SK-N-SH (cell line): ENCODE results near the gene DHRS12. TPM values are rescaled to one million over a fixed set of nuclear protein-coding genes. Genes with fewer than 3 reads are reported as not detected.

ENCODE experiments used
- CTCF ChIA-PET: fragments of 300-600, 350-600 bp; formaldehyde crosslinking; extraction: SDS; loops from one replicate; lab custom pipeline; 2021; lab: Yijun Ruan, JAX
- POLR2A ChIA-PET: fragments of 350-600 bp; sonication (Branson Sonifier 250); formaldehyde crosslinking; extraction: SDS; loops from one replicate; lab custom pipeline; 2020; ENCODE audit warnings: antibody characterized with exemption, inconsistent platforms; lab: Yijun Ruan, JAX
- DNase-seq: peaks from one replicate; pipeline ENCODE4 v3.0.0; 2012
- H2AFZ ChIP-seq: fragments of 200-600 bp; sonication (generic); 2 replicates; pipeline ENCODE4 v1.8.1; 2016; ENCODE audit warnings: antibody characterized with exemption, mild to moderate bottlenecking, low read depth
- H3F3A ChIP-seq: fragments of 200-600 bp; sonication (generic); replicated peaks from 2 replicates; pipeline ENCODE3; 2016; ENCODE audit warnings: antibody characterized with exemption, mild to moderate bottlenecking; ENCODE audit not compliant: insufficient read depth
- H3K27ac ChIP-seq, 2 experiments: fragments of 200-500 bp in 1 of 2; fragments of 200-600 bp in 1 of 2; sonication (Bioruptor generic) in 1 of 2; sonication (generic), shearing (Covaris generic) in 1 of 2; 2 replicates each; pipeline versions ENCODE4 v1.5.1 to v1.6.1; 2014 to 2016; ENCODE audit warnings: low read depth in 2 of 2, inconsistent platforms in 1 of 2, low read length in 1 of 2, mild to moderate bottlenecking in 1 of 2, mixed read lengths in 1 of 2
- H3K27me3 ChIP-seq: fragments of 200-600 bp; sonication (generic), shearing (Covaris generic); 2 replicates; pipeline ENCODE4 v1.6.1; 2016; ENCODE audit warnings: mixed run types; ENCODE audit not compliant: insufficient read depth
- H3K36me3 ChIP-seq, 2 experiments: fragments of 200-500 bp in 1 of 2; fragments of 200-600 bp in 1 of 2; sonication (Bioruptor generic) in 1 of 2; sonication (generic) in 1 of 2; replicated peaks in 1 of 2; 2 replicates each; pipeline versions ENCODE3 to v1.5.1; 2014 to 2016; ENCODE audit warnings: low read length in 1 of 2, mild to moderate bottlenecking in 1 of 2; ENCODE audit not compliant: insufficient read depth in 2 of 2, control insufficient read depth in 1 of 2
- H3K4me1 ChIP-seq, 2 experiments: fragments of 200-500 bp in 1 of 2; fragments of 200-600 bp in 1 of 2; sonication (Bioruptor generic) in 1 of 2; sonication (generic), shearing (Covaris generic) in 1 of 2; 2 replicates each; pipeline versions ENCODE4 v1.5.1 to v1.6.1; 2014 to 2016; ENCODE audit warnings: low read depth in 1 of 2, low read length in 1 of 2, mixed run types in 1 of 2; ENCODE audit not compliant: insufficient read depth in 2 of 2, control insufficient read depth in 1 of 2
- H3K4me2 ChIP-seq: fragments of 200-600 bp; sonication (generic), shearing (Covaris generic); 2 replicates; pipeline ENCODE4 v1.6.1; 2017; ENCODE audit warnings: mixed run types
- H3K4me3 ChIP-seq, 2 experiments: fragments of 200-500 bp in 1 of 2; fragments of 200-600 bp in 1 of 2; sonication (Bioruptor generic) in 1 of 2; sonication (generic), shearing (Covaris generic) in 1 of 2; 2 replicates each; pipeline versions ENCODE4 v1.5.1 to v1.8.1; 2014 to 2016; ENCODE audit warnings: low read depth in 2 of 2, inconsistent platforms in 1 of 2, low read length in 1 of 2, mild to moderate bottlenecking in 1 of 2, mixed read lengths in 1 of 2, moderate library complexity in 1 of 2
- H3K79me2 ChIP-seq: fragments of 200-600 bp; sonication (generic); 2 replicates; pipeline ENCODE4 v1.8.1; 2017; ENCODE audit warnings: mild to moderate bottlenecking; ENCODE audit not compliant: insufficient read depth
- H3K9ac ChIP-seq: fragments of 200-600 bp; sonication (generic); 2 replicates; pipeline ENCODE4 v1.6.1; 2017; ENCODE audit warnings: mixed run types
- H3K9me2 ChIP-seq: fragments of 200-600 bp; sonication (generic); 2 replicates; pipeline ENCODE4 v1.6.1; 2017; ENCODE audit warnings: mixed run types
- H3K9me3 ChIP-seq: fragments of 200-600 bp; sonication (generic); 2 replicates; pipeline ENCODE4 v1.6.1; 2017; ENCODE audit warnings: mixed run types, mild to moderate bottlenecking, moderate library complexity
- H4K20me1 ChIP-seq: fragments of 200-600 bp; sonication (generic); 2 replicates; pipeline ENCODE4 v1.6.1; 2017; ENCODE audit warnings: mild to moderate bottlenecking, mixed run types; ENCODE audit not compliant: insufficient read depth
- CHD2 ChIP-seq: fragments of 150-350 bp; IDR thresholded peaks from 2 replicates; pipeline ENCODE4 v1.6.1; 2018; ENCODE audit warnings: low read length; ENCODE audit not compliant: partially characterized antibody
- EP300 ChIP-seq, 2 experiments: IDR thresholded peaks; 2 replicates each; pipeline versions ENCODE4 v1.4.0 to v1.6.1; 2012; ENCODE audit warnings: borderline replicate concordance in 1 of 2, low read depth in 1 of 2, low read length in 1 of 2
- JUND ChIP-seq: IDR thresholded peaks from 2 replicates; pipeline ENCODE4 v1.4.0; 2012
- NFIC ChIP-seq: IDR thresholded peaks from 2 replicates; pipeline ENCODE4 v1.4.0; 2012; ENCODE audit warnings: borderline replicate concordance
- POLR2AphosphoS5 ChIP-seq: IDR thresholded peaks from 2 replicates; pipeline ENCODE4 v1.6.1; 2012; ENCODE audit warnings: low read depth, low read length
- RAD21 ChIP-seq: IDR thresholded peaks from 2 replicates; pipeline ENCODE4 v1.6.1; 2012; ENCODE audit warnings: mild to moderate bottlenecking, low read length
- RCOR1 ChIP-seq: fragments of 150-350 bp; IDR thresholded peaks from 2 replicates; pipeline ENCODE4 v1.6.1; 2017; ENCODE audit warnings: antibody characterized with exemption, low read length
- RXRA ChIP-seq: IDR thresholded peaks from 2 replicates; pipeline ENCODE4 v1.4.0; 2012; ENCODE audit warnings: low read depth, mild to moderate bottlenecking, borderline replicate concordance
- SMC3 ChIP-seq: IDR thresholded peaks from 2 replicates; pipeline ENCODE4 v1.6.1; 2012; ENCODE audit warnings: low read depth, low read length, improper control_type of control experiment
- TCF12 ChIP-seq: IDR thresholded peaks from 2 replicates; pipeline ENCODE4 v1.4.0; 2012
- TEAD4 ChIP-seq: IDR thresholded peaks from 2 replicates; pipeline ENCODE4 v1.4.0; 2012; ENCODE audit warnings: mild to moderate bottlenecking, borderline replicate concordance; ENCODE audit not compliant: insufficient read depth
- WGBS: methylation state at CpG from one replicate; pipeline ENCODE4 v1.1.6; 2017; ENCODE audit warnings: low lambda C conversion rate; 5-methylcytosine and 5-hydroxymethylcytosine counted together
- polyA plus RNA-seq, 3 experiments: library from polyadenylated mRNA; depleted of rRNA; stranded (reverse); fragments of >200 nt; gene quantifications; 2 replicates each; pipeline ENCODE4 v1.2.3, GENCODE V29; 2012
- TF ChIP-seq, protein P1 (sequence below): IDR thresholded peaks from 2 replicates; pipeline ENCODE4 v1.4.0; 2012; ENCODE audit warnings: low read depth
- TF ChIP-seq, protein P2 (sequence below): IDR thresholded peaks from 2 replicates; pipeline ENCODE4 v1.4.0; 2012; ENCODE audit warnings: low read depth, borderline replicate concordance
- TF ChIP-seq, protein P3 (sequence below): IDR thresholded peaks from 2 replicates; pipeline ENCODE4 v1.6.1; 2012; ENCODE audit warnings: mild to moderate bottlenecking, low read depth, low read length, moderate library complexity

DHRS12 gene
- polyA plus RNA-seq, 1 of the 3 experiments (the other 2 are of a cell fraction), result 9.6 TPM

DNA sequence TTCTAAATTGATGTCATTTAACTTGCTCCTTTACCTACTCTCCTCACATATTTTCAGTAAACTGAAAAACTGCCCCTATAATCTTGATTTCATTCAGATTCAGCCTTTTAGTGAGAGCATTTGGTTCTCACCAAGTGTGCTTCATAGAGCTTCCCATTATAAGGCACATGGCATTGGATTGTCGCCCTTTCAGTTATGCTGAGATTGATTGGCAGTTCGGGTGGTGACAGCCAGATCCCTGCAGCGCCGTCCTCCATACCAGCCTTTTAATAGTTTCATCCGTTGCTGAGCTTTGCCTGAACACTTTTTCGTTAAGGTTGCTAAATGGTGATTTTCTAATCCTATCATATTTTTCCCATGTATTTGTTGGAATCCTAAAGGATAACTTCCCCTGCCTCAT, 80.4 kb downstream of the DHRS12 start:
- 98% methylated on average over 6 of the region's 6 CpGs for WGBS
- DNase-seq, result no peak
- no peaks in the 10 kb centered on the region for H4K20me1 ChIP-seq
- H3K9ac ChIP-seq, result no peak overlapping the region
- H3K27ac ChIP-seq, result no peak overlapping the region
- no peaks in the 10 kb centered on the region for H3K27me3 ChIP-seq
- H3K4me2 ChIP-seq, result no peak overlapping the region
- H3K9me2 ChIP-seq, result no peaks in the 10 kb centered on the region
- H3K4me3 ChIP-seq, result no peak overlapping the region
- peaks cover 12% of the 10 kb centered on the region for H3F3A ChIP-seq
- POLR2A ChIA-PET, result no interaction called here
- peaks cover 9% of the 10 kb centered on the region; the same call in 1 of the 2 replicates for H3K79me2 ChIP-seq
- peaks cover 2 to 9% of the 10 kb centered on the region in 2 experiments; a peak in 2 of 4 replicates for H3K4me1 ChIP-seq
- TF ChIP-seq TEAD4, result no peak
- TF ChIP-seq RAD21, result no peak
- TF ChIP-seq POLR2AphosphoS5, result no peak
- TF ChIP-seq RXRA, result no peak
- TF ChIP-seq EP300 (IDR thresholded peaks at IDR 0.05; ENCODE audit: borderline replicate concordance in 1 of 2, low read depth in 1 of 2, low read length in 1 of 2), result no peak
- TF ChIP-seq, protein P1, sequence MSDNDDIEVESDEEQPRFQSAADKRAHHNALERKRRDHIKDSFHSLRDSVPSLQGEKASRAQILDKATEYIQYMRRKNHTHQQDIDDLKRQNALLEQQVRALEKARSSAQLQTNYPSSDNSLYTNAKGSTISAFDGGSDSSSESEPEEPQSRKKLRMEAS, result no peak
- TF ChIP-seq RCOR1, result no peak
- TF ChIP-seq, protein P2, sequence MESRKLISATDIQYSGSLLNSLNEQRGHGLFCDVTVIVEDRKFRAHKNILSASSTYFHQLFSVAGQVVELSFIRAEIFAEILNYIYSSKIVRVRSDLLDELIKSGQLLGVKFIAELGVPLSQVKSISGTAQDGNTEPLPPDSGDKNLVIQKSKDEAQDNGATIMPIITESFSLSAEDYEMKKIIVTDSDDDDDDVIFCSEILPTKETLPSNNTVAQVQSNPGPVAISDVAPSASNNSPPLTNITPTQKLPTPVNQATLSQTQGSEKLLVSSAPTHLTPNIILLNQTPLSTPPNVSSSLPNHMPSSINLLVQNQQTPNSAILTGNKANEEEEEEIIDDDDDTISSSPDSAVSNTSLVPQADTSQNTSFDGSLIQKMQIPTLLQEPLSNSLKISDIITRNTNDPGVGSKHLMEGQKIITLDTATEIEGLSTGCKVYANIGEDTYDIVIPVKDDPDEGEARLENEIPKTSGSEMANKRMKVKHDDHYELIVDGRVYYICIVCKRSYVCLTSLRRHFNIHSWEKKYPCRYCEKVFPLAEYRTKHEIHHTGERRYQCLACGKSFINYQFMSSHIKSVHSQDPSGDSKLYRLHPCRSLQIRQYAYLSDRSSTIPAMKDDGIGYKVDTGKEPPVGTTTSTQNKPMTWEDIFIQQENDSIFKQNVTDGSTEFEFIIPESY, result no peak
- no peak for TF ChIP-seq SMC3
- no peak for TF ChIP-seq JUND
- TF ChIP-seq, protein P3, sequence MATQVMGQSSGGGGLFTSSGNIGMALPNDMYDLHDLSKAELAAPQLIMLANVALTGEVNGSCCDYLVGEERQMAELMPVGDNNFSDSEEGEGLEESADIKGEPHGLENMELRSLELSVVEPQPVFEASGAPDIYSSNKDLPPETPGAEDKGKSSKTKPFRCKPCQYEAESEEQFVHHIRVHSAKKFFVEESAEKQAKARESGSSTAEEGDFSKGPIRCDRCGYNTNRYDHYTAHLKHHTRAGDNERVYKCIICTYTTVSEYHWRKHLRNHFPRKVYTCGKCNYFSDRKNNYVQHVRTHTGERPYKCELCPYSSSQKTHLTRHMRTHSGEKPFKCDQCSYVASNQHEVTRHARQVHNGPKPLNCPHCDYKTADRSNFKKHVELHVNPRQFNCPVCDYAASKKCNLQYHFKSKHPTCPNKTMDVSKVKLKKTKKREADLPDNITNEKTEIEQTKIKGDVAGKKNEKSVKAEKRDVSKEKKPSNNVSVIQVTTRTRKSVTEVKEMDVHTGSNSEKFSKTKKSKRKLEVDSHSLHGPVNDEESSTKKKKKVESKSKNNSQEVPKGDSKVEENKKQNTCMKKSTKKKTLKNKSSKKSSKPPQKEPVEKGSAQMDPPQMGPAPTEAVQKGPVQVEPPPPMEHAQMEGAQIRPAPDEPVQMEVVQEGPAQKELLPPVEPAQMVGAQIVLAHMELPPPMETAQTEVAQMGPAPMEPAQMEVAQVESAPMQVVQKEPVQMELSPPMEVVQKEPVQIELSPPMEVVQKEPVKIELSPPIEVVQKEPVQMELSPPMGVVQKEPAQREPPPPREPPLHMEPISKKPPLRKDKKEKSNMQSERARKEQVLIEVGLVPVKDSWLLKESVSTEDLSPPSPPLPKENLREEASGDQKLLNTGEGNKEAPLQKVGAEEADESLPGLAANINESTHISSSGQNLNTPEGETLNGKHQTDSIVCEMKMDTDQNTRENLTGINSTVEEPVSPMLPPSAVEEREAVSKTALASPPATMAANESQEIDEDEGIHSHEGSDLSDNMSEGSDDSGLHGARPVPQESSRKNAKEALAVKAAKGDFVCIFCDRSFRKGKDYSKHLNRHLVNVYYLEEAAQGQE, result no peak
- TF ChIP-seq CHD2, result no peak
- no peak for TF ChIP-seq NFIC
- no peak for TF ChIP-seq TCF12
- peaks cover 8 to 15% of the 10 kb centered on the region in 2 experiments for H3K36me3 ChIP-seq
- no peak overlapping the region for H2AFZ ChIP-seq
- CTCF ChIA-PET, result no interaction called here
- H3K9me3 ChIP-seq, result no peaks in the 10 kb centered on the region
